ENCODE data around the gene APOH.
A peak's percentile ranks its signal among the peaks of the same experiment; 100 is the strongest.
"Not testable (repeated sequence)": the region's sequence is repeated elsewhere in the genome, so short reads cannot be mapped to it uniquely, and the experiment has no call there.

APOH gene

GRCh38 chr17:66228887-66229782 lies at the start of gene APOH:
Gene APOH (minus strand): TSS chr17:66229415. CDS start chr17:66229379, 36 bp downstream.
- DNase-seq (ENCODE audit: low read depth in 2 of 2), result no peak

GRCh38 chr17:66277191-66277590 lies 48.0 kb upstream of the APOH start:
- no peak for DNase-seq (ENCODE audit: low read depth in 2 of 2)

DNA sequence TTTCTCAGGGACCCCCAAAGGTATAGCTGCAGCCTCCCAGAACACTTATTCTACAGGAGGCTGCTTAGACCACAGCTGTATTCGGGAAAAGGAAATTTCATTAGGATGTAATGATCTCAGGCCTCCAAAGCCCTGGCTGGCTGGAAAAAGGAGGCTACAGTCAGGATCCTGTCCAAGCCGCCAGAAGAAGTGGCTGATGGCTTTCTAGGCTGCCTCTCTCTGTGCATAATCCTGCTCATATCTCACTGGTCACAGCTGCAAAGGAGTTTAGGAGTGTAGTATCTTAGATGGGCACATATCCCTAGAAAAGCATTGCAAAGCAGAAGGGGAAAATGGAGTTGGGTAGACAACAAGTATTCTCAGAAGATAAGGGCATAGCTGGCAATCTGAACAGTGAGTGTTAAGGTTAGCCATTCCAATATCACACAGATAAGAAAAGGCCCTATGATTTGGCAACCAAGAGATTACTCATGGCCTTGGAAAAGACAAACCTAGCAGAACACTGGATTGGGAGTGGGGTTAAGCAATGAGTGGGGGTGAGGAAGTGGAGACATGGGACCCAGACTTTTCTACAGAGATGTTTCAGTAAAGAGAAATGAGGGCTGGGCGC lies 47.2 kb upstream of the APOH start:
- DNase-seq (ENCODE audit: low read depth in 2 of 2), result no peak

- peak; percentile 49 to 57 for DNase-seq (ENCODE audit: low read depth in 2 of 2)
Observed at GRCh38 chr17:66275651-66276050, 46.4 kb upstream of the APOH start.

DNA sequence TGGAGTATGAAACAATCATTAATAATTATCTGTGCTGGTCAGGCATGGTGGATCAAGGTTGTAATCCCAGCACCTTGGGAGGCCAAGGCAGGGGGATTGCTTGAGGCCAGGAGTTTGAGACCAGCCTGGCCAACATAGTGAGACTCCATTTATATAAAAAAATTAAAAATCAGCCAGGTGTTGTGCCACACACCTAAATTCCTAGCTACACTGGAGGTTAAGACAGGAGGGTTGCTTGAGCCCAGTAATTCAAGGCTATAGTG lies 44.3 kb upstream of the APOH start:
- no peak for DNase-seq (ENCODE audit: low read depth in 2 of 2)

DNA sequence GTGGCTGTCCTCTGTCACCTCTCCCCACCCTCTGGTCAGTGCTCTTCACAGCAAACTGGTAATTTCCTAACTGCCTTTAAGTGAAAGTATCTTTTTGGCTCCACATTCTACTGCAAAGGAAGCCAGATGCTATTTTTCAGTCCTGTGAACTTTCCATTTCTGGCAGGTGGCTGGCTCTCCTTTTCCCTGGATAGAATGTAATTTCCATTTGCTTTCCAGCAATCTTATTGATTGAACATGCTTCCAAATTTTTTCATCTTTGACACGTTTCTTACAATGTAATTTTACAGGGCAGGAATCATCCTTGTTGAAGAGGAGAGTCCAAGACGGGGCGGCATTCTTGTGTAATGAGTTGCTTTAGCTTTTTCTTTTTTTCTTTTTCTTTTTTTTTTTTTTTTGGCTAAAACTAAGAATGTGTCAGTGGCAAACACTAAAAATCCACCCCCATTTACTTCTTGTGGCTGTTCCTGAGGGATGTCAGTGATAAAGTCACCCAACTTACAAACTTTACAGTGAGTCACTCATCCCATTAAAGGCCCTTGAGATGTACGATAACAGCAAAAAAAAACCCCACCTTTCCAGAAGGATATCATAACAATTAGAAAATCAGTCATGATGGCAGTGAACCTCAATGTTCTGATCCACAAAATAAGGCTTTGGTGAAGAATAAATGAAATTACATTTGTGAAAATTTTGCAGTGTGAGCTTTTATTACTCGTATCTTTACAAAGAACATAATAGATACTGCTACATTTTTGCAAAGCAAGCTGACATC lies 43.8 kb upstream of the APOH start:
- DNase-seq (ENCODE audit: low read depth in 2 of 2), result peak; percentile 63 to 67

GRCh38 chr17:66271512-66271911 lies 42.3 kb upstream of the APOH start:
- no peak for DNase-seq (ENCODE audit: low read depth in 2 of 2)

DNA sequence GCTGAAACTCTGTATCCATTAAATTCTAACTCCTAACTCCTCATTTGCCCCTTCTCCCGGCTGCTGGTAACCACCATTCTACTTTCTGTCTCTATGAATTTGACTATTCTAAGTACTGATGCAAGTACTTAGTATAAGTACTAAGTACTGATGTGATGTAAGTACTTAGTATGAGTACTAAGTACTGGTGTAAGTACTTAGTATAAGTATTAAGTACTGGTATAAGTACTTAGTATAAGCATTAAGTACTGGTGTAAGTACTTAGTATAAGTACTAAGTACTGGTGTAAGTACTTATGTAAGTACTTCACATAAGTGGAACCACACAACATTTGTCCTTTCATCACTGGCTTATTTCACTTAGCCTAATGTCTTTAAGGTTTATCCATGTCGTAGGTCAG lies 40.9 kb upstream of the APOH start:
- DNase-seq (ENCODE audit: low read depth in 2 of 2), result no peak

GRCh38 chr17:66268247-66268927 lies 39.2 kb upstream of the APOH start:
- DNase-seq (ENCODE audit: low read depth in 2 of 2), result peak; percentile 66 to 69

DNA sequence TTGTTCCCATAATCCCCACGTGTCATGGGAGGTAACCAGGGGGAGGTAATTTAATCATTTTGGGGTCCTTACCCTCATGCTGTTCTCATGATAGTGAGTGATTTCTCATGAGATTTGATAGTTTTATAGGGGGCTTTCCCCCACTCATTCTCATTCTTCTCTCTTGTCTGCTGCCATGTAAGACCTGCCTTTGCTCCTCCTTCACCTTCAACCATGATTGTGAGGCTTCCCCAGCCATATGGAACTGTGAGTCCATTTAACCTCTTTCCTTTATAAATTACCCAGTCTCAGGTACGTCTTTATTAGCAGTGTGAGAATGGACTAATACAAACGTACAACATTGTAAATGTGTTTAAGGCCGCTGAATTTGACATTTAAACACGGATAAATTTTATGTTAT lies 35.5 kb upstream of the APOH start:
- DNase-seq (ENCODE audit: low read depth in 2 of 2), result no peak

GRCh38 chr17:66262767-66263166 lies 33.6 kb upstream of the APOH start:
- DNase-seq (ENCODE audit: low read depth in 2 of 2), result no peak

GRCh38 chr17:66260688-66261087 lies 31.5 kb upstream of the APOH start:
- no peak for DNase-seq (ENCODE audit: low read depth in 2 of 2)

GRCh38 chr17:66260275-66260674 lies 31.1 kb upstream of the APOH start:
- DNase-seq (ENCODE audit: low read depth in 2 of 2), result no peak

GRCh38 chr17:66255527-66255971 lies 26.3 kb upstream of the APOH start:
- no peak for DNase-seq (ENCODE audit: low read depth in 2 of 2)

GRCh38 chr17:66255112-66255511 lies 25.9 kb upstream of the APOH start:
- peak; percentile 59 to 67 for DNase-seq (ENCODE audit: low read depth in 2 of 2)

DNA sequence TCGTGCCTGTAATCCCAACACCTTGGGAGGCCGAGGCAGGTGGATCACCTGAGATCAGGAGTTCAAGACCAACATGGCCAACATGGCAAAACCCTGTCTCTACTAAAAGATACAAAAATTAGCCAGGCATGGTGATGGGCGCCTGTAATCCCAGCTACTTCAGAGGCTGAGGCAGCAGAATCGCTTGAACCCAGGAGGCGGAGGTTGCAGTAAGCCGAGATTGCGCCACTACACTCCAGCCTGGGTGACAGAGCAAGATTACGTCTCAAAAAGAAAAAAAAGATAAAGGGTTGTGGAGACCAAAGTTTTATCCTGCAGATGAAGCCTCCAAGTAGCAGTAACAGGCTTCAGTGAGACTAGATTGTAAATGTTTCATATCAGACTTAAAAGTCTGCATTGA lies 24.2 kb upstream of the APOH start:
- not testable (repeated sequence) for DNase-seq (ENCODE audit: low read depth in 2 of 2)

GRCh38 chr17:66250686-66251085 lies 21.5 kb upstream of the APOH start:
- no peak for DNase-seq (ENCODE audit: low read depth in 2 of 2)

- DNase-seq (ENCODE audit: low read depth in 2 of 2), result no peak
Observed at GRCh38 chr17:66248285-66248684, 19.1 kb upstream of the APOH start.

DNA sequence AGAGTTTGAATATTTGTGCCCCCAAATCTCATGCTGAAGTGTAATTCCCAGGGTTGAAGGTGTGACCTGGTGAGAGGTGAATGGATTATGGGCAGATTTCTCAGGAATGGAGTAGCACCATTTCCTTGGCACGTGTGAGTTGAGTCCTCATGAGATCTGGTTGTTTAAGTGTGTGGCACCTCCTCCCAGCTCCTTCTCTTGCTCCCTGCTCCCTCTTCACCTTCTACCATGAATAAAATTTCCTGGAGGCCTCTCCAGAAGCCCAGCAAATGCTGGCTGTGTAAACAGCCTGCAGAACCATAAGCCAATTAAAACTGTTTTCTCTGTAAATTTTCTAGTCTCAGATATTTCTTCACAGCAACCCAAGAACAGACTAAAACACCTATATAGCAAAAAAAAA lies 12.6 kb upstream of the APOH start:
- no peak for DNase-seq (ENCODE audit: low read depth in 2 of 2)

GRCh38 chr17:66240630-66241029 lies 11.4 kb upstream of the APOH start:
- peak; percentile 53 to 57 for DNase-seq (ENCODE audit: low read depth in 2 of 2)

- DNase-seq (ENCODE audit: low read depth in 2 of 2), result no peak
Observed at GRCh38 chr17:66240013-66240412, 10.8 kb upstream of the APOH start.

GRCh38 chr17:66235377-66235994 lies 6.3 kb upstream of the APOH start:
- no peak for DNase-seq (ENCODE audit: low read depth in 2 of 2)
